ENCODE results near the gene MEX3D.

The MEX3D gene

DNA sequence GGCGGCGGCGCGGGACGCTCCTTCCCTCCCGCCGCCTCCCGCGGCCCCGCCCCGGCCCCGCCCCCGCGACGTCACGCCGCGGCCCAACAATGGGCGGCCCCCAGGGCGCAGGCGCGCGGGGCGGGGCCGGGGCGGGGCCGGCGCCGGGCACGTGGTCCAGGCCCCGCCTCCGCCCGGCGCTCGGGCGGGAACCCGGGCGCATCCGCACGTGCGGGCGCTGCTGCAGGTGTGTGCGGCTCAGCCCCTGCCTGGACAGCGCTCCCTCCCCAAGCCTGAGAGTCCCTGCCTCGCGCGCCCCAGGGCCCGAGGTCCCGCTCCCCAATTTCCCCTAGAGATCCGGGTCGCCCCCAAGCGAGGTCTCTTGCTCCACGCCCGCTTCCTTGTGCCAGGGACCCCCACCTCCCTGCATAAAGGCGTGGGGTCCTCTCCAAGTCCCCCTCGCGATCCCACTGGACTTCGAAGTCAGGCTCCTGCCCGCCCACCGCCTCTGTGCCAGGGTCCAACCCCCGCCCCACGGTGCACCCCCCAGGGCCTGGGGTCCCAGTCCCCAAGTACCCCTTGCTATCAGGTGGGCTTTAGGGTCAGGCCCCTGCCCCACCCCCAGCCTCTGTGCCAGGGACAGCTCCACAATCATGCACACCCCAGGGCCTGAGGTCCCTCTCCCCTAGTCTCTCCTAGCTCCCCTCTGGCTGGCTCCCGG lies at the start of gene MEX3D:
Gene MEX3D (minus strand): TSS at position 6 of the 700 bp plus-strand sequence. CDS start 267 bp downstream, outside the sequence.
- peak; percentile 60 to 81 (median 62) for DNase-seq (ENCODE audit: low read depth in 3 of 3)

DNA sequence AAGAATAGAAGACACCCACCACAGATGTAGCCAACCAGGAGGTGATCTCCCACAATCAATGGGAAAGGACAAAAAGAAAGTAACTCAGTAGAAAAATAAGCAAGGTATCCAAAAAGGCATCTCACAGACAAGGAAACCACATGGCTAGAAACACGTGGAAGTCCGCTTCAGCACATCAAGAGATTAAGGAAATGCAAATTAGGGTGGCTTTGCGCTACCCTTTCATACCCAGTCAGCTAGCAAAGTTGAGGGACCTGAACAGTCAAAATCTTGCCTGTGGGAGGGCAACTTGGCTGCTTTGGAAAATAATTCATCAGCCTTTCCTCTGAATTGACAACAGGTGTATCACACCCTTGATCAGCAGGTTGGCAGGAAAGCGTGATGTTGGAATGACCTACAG lies 48.8 kb upstream of the MEX3D start:
- no peak for DNase-seq (ENCODE audit: low read depth in 3 of 3)

DNA sequence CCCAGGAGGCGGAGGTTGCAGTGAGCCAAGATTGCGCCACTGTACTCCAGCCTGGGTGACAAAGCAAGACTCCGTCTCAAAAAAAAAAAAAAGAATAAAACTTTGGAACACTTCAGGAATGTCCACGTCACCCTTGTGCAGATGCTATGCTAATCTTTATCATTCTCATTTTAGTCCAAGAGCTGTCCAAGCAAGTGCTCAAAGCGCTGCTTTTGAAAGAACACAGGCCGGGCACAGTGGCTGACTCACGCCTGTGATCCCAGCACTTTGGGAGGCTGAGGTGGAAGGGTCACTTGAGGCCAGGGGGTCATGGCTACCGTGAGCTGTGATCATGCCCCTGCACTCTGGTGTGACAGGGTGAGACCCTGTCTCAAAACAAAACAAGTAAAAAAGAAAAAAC lies 48.3 kb upstream of the MEX3D start:
- no peak for DNase-seq (ENCODE audit: low read depth in 3 of 3)

DNA sequence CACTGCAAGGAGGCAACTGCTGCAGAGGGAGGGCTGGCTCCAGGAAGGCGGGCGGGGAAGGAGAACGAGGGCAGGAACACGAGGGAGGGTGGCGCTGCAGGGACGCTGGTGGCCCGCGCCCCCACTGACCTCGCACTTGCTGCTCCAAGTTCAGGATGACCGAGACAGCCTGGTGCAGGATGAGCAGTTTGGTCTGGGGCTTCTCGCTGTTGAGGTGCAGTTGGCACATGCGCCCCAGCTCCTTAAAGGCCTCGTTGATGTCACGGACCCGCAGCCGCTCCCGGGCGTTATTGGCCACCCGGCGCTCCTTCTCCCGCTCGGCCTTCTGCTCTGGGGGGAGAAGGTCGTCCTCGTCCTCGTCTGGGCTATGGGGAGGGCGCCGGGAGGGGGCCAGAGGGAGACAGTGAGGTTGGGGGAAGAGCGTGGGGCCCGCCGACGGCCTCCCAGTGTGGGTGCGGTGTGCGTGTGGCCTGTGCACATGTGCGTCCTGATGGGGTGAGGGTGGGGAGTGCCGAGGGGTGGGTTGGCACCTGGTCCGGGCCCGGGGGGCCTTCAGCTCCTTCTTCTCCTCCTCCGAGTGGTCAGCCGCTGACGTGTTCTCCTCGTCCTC lies 47.1 kb upstream of the MEX3D start:
- no peak for DNase-seq (ENCODE audit: low read depth in 3 of 3)

DNA sequence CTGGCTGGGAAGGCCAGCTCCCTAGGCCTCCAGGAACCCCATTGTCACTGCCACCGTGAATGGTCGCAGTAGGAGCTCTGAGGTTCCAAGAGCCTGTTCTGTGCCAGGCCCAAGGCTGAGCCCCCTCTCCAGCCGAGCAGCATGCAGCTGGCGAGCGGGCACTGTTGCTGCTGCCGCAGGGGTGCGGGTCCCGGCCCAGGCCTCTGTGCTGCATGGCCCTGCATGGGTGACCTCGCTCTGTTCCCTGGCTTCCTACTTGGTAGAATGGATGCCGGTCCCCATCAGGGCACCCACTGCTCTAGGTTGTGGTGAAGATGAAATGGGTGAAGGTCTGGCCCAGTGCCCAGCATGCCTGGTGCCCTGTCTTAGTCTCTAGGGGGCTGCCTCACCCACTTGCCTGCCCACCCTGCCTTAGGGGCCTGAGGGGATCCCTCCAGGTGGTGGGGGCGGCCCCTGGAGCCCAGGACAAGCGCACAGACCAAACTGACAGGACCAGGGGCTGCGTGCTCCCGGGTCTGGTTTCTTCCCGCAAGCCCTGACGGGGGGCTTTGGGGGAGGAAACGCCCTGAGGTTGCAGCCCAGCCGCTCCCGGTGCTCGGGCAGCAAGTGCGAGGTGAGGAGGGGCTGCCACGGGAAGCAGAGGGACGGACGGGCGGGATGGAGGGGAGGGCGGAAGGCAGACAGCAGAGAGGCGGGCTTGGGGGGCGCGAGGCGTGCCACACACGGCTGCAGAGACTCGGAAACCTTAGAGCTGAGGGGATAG lies 45.9 kb upstream of the MEX3D start:
- no peak for DNase-seq (ENCODE audit: low read depth in 3 of 3)

DNA sequence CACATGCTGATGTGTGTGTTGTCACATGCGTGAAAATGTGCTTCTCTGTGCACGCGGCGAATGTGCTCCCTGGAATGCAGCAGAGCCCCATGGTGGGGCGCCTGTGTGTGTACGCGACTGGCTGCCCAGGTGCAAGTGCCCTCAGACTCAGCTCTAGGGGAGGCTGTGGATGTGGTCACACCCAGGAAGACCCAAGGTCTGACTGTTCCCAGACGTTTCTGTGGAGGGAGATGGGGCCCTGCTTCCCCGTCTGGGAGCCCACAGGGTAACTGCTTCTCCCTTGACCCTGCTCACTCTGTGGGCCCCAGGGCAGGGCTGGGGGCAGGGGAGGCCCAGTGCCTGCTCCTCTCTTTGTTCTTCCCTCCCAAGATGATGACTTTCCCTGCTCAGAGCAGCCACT lies 45.0 kb upstream of the MEX3D start:
- no peak for DNase-seq (ENCODE audit: low read depth in 3 of 3)

DNA sequence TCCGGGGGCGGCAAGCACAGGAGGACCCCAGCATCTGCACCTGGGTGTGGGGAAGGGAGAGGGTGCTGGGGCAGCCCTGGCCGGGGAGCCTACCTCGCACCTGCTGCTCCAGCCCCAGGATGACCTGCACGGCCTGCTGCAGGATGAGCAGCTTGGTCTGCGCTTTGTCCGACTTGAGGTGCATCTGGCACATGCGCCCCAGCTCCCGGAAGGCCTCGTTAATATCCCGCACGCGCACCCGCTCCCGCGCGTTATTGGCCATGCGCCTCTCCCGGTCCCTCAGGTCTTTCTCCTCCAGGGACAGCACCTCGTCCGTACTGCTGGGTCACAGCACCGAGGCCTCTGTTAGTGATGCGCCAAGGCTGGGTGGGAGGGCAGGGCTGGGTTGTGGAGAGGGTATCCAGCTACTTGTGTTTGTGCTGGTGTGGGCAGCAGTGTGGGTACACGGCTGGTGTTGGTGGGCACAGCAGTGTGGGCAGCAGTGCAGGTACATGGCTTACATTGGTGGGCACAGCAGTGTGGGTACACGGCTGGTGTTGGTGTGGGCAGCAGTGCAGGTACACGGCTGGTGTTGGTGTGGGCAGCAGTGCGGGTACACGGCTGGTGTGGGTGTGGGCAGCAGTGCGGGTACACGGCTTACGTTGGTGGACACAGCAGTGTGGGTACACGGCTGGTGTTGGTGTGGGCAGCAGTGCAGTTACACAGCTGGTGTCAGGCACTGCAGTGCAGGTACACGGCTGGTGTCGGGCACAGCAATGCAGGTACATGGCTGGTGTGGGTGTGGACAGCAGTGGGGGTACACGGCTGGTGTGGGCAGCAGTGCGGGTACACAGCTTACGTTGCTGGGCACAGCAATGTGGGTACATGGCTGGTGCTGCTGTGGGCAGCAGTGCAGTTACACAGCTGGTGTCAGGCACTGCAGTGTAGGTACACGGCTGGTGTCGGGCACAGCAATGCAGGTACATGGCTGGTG lies 44.3 kb upstream of the MEX3D start:
- no peak for DNase-seq (ENCODE audit: low read depth in 3 of 3)

DNA sequence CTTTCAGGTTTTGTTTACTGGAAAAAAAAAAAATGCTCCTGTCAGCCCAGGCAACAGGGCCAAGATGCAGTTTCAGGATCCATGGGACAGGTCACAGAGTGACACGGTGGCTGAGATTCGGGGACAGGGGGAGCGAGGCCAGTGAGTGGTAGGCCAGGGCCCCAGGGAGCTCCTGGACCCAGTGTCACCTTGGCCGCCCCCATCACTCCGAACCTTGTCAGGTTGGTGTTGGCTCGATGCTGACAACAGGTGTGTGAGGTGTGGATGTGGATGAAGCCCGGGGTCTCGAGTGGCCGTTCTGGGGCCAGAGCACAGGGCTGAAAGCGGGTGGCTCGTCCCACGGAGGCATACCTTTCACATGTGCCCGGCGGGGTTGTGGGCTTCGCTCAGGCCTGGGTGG lies 43.2 kb upstream of the MEX3D start:
- no peak for DNase-seq (ENCODE audit: low read depth in 3 of 3)

DNA sequence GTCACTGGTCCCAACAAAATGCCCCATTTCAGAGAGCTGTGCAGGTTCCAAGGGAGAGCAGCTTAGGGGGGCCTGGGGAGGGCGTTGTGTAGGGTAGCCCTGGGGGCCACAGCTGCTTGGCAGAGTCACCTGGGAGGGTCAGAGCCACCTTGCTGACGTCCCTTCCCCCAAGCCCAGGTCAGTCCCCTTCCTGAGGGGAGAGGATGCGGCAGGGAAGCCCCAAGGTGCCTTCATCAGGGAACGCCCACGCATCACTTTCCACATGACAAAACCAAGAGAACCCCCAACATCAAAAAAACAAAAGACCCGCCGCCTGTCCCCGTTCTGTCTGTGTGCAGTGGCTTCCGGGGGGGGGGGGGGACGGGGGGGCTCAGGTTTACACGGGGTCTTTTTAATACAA lies 42.5 kb upstream of the MEX3D start:
- no peak for DNase-seq (ENCODE audit: low read depth in 3 of 3)

DNA sequence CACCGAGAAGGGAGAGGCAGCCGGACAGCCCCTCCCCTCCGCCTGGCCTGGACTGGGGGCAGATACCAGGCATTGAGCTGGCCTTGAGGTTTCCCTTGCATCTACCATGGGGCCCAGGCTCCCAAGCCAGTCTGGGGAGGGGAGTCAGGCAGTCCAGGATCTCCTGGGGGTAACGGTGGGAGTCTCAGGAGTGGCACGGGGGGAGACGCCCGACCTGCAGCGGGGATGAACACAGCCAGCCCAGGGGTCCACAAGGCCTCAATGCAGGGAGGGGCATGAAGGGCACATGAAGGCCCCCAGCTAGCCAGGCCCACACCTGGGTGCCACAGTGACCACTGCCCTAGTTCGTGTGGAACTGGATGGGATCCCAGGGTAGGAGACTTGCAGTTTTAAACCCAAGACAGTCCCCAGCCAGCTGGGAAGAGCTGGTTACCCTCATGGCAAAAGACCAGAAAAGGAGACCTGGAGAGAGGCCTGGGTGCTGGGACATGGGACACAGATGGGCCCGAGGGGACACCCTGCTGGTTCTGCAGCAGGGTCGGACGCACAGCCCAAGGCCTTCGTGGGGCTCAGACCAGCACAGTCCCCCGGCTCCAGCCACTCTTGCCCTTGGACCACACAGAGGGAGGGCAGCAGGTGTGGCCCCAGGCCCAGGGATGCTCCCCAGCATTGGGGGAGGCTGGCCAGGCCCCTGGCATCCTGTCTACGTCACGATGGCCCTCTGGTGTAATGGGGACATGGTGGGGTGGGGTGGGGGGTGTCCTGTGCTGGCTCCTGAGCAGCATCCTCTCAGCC lies 41.8 kb upstream of the MEX3D start:
- DNase-seq (ENCODE audit: low read depth in 3 of 3): no peak

DNA sequence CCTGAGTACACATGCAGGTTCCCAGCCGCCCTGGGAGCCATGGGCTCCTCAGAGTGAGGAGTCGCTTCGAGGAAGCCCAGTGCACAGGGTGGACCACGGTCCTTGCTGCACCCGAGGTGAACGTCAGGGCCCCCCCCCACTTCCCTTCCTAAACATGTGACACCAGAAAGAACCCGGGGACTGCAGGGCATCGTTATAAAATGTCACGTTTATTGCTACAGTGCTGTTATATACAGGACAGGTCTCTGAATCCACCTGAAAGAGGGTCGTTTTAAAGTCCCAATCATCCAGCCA lies 40.9 kb upstream of the MEX3D start:
- no peak for DNase-seq (ENCODE audit: low read depth in 3 of 3)

DNA sequence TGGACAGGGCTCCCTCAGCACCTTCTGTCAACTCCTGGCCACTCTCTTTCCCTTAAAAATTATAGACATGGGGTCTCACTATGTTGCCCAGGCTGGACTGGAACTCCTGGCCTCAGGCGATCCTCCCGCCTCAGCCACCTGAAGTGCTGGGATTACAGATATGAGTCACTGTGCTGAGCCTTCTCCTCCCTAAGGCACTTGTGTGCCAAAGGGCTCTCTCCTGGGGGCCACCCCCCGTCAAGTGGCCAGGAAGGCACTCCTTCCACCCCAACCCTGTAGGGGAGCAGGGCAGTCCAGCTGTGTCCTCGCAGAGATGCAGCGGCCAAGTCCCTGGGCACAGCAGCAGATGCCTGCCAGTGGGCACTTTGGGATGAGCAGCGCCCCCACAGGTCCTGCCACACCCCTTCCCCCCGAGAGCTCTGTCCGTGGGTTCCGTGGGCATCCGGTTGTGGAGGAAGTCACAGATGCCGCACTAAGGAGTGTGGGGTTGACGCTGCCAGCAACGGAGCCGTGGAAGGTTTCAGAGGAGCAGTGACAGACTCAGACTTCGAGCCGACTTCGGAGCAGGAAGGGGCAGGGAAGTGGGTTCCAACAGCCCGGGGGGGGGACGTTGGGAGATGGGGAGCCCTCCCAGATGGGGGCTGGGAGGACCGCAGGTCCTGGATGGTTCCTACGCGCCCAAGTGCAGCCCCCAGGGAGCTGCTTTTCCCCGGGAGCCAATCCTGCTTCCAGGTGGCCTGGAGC lies 40.4 kb upstream of the MEX3D start:
- no peak for DNase-seq (ENCODE audit: low read depth in 3 of 3)

DNA sequence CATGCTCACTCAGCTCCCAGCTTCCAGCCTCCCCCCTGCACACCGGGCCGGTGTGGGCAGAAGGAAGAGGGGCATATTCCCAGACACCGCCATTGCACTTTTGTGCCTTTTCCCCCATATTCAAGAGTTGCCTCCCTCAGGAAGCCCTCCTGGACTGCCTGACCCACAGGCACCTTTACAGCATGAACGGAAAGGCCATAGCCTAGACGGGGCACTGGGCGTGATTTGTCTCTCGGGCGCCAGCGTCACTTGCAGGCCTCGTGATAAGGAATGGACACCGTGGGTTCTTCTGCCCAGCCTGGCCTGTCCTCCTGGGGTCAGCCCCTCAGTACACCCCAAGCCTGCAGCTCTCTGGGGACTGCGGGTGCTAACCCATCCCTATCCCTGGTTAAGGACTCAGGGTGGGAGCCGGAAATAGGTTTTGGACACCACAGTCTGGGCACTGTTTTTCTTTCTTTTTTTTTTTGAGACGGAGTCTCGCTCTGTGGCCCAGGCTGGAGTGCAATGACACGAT lies 38.1 kb upstream of the MEX3D start:
- DNase-seq (ENCODE audit: low read depth in 3 of 3): no peak

DNA sequence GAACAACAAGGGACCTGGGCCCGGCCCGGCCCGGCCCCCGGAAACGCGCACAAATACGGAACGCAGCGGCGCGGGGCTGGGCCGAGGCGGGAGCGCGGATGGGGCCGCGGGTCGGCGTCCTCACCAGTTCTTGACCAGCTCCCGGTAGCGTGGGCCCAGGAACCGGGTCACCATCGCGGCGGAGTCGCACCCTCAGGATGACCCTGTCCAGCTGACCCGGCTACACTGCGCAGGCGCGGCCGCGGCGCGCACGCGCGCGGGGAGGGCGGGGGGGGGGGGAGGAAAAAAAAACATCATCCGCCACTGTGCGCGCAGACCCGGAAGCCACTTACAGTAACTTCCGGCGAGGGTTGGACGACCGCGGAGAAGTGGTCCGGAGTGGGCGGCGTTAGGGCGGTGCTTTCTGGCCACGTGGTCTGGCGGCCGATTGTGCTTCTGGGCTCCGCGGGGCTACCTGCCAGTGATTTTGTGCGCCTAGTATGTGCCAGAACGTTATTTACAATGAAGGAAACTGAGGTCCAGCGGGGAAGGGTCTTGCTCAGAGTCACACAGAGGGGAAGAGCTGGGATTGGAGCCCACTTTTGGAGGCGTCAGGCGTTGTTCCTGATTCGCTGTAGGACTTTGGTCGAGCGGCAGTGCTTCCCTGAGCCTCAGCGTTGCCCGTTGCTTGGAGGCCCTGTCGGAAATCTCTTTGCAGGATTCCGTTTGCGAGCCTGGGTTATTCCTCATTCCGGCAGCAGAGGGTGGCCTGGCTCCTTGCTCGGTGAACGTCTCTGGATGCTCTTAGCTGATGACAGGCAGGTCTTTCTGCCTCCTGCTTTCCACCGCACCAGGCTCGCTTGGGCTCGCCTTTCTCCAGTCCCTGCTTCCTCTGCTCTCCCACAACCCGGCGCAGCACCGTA lies 37.4 kb upstream of the MEX3D start, which contains the start of gene UQCR11:
Gene UQCR11 (minus strand): TSS at position 227 of the 902 bp plus-strand sequence. CDS start 53 bp downstream, at position 174.
- peak; percentile 87 to 91 (median 90) for DNase-seq (ENCODE audit: low read depth in 3 of 3)

DNA sequence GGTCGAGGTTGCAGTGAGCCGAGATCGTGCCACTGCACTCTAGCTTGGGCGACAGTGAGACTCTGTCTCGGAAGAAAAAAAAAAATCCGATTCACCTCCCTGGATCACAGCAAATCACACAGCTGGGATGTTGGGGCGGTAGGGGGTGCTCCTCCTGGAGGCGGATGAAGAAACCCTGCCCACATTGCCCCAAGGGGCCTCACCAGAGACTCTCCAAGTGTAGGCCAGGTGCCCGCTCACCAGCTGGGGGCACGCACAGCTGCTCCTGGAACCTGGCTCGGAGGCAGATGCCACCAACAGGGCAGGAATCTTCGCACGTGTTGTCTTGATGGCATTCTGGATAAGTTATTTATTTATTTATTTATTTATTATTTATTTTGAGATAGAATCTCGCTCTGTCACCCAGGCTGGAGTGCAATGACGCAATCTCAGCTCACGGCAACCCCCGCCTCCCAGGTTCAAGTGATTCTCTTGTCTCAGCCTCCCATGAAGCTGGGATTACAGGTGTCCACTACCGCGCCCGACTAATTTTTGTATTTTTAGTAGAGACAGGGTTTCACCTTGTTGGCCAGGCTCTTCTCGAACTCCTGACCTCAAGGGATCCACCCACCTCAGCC lies 34.1 kb upstream of the MEX3D start:
- no peak for DNase-seq (ENCODE audit: low read depth in 3 of 3)

DNA sequence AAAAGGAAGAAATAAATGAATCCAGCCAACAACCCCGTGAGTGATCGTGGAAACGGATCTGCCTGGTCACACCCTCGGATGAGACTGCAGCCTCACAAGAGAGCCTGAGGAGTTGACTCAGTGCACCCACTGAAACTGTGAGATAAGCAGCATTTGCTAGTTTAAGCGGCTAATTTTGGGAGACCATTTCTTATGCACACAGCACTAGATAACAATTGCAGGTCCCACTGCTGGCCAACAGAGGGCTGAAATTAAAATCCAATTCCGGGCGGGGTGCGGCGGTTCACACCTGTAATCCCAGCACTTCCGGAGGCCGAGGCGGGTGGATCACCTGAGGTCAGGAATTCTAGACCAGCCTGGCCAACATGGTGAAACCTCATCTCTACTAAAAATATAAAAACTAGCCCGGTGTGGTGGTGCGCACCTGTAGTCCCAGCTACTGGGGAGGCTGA lies 33.5 kb upstream of the MEX3D start:
- no peak for DNase-seq (ENCODE audit: low read depth in 3 of 3)

DNA sequence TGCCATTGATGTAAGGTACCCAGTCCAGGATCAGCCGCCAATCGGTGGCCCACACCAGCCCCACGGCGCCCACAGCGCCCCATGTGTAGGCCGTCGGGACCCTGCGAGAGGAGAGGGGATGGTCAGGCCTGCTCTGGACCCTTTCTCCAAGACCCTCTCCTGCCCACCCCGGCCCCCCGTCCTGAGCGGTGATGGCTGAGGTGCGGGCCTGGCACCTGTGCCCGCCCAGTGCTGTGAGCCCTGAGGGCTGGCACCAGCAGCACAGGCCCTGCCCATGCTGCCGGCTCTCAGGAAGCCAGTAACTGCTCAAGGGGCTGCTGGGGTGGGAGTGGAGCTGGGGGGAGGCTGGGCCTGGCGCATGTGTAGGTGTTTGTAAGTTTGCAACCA lies 31.3 kb upstream of the MEX3D start:
- no peak for DNase-seq (ENCODE audit: low read depth in 3 of 3)

DNA sequence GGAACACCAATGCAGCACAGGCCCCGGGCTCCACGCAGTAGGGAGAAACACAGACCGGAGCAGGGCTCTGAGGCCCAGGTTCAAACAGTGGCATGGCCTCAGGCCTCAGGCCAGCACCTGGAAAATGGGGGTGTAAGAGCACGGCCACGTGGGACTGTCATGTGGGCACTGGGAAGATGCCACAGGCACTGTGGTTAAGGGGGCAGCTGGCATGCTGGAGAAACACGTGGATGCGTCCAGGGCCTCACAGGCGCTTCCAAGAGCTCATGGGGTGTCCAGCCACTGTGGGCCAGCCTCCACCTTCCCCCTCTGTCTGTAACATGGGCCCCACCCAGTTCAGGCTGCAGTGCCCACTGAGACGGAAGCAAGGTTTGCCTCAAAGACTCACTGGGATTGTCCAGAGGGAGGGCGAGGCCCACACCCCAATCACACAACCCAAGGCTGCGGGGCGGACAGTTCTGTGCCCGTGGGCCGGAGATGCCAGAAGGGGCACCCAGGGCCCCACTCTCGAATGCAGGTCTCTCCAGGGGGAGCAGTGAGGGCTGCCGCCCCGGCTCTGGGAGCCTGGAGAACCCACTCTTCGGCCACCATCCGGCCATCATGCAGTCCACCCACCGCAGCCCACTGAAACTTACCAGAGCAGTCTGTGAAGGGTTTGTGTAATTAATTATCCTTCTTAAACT lies 30.8 kb upstream of the MEX3D start:
- DNase-seq (ENCODE audit: low read depth in 3 of 3): no peak
